ENCODE data around the gene CTNNA2.

CTNNA2 gene

DNA sequence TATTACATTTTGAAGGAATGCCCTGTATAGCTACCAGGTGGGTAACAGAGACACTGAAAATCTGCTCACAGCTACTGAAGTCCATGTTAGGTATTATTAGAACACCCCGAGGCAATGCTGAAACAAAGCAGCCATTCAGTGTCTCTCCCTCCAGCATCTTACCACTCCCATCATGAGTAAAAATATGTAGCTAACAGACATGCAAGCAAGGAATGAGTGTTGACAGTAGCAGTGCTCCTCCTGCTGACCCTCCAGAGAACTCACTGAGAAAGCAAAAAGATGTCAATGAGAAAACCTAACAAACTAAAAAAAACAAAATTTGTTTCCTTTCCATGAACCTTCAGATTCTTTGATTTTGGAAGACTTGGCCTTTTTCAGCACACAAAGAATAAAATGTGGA, 397.8 kb downstream of the CTNNA2 start:
- no peak for ATAC-seq
- TF ChIP-seq CSDC2 (CRISPR knock-in tag; IDR thresholded peaks at IDR 0.05) (no peak), ESRRG (CRISPR knock-in tag; IDR thresholded peaks at IDR 0.05) (no peak), ARNTL (CRISPR knock-in tag; IDR thresholded peaks at IDR 0.05; ENCODE audit: borderline replicate concordance, low read depth) (no peak), TOX (CRISPR knock-in tag; IDR thresholded peaks at IDR 0.05; ENCODE audit: borderline replicate concordance) (no peak)

DNA sequence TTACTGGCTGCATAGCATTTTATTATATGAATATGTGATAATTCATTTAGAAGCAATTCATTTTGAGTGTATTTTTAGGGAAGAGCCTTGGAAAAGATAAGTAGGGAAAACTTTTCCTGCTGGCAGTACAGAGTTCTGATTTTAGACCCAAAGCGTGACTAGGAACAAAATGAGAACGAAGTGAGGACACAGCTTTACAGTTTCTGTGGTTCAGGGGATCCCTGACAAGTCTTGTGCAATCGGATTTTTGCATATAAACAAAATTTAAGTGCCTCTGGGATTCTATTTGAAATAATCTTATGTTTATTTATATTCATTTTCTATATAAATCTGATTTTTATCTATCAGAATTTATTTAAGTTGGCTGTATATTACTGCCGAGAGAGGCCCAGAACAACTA, 402.6 kb downstream of the CTNNA2 start:
- no peak for ATAC-seq
- TF ChIP-seq CSDC2 (CRISPR knock-in tag; IDR thresholded peaks at IDR 0.05) (no peak), BACH2 (CRISPR knock-in tag; IDR thresholded peaks at IDR 0.05; ENCODE audit: borderline replicate concordance) (no peak), GLIS3 (CRISPR knock-in tag; IDR thresholded peaks at IDR 0.05) (no peak)
- TF ChIP-seq, protein P1, sequence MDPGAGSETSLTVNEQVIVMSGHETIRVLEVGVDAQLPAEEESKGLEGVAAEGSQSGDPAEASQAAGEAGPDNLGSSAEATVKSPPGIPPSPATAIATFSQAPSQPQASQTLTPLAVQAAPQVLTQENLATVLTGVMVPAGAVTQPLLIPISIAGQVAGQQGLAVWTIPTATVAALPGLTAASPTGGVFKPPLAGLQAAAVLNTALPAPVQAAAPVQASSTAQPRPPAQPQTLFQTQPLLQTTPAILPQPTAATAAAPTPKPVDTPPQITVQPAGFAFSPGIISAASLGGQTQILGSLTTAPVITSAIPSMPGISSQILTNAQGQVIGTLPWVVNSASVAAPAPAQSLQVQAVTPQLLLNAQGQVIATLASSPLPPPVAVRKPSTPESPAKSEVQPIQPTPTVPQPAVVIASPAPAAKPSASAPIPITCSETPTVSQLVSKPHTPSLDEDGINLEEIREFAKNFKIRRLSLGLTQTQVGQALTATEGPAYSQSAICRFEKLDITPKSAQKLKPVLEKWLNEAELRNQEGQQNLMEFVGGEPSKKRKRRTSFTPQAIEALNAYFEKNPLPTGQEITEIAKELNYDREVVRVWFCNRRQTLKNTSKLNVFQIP (CRISPR knock-in tag; IDR thresholded peaks at IDR 0.05; ENCODE audit: borderline replicate concordance, low read depth): no peak

DNA sequence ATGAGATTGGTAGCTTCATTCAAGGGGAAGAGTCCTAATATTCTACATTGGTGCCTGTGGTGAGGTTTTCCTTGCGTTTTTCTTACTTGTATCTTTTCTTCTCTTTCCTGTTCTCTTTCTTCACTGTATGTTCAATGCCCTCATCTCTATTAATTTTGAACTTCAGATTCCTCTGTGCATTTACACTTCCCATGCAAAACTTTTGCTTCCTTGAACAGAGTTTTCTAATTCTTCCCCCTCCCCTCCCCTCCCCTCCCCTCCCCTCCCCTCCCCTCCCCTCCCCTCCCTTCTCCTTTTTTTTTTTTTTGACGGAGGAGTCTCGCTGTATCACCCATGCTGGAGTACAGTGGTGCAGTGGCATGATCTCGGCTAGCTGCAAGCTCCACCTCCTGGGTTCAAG, 403.4 kb downstream of the CTNNA2 start:
- TF ChIP-seq SNAI2 (CRISPR knock-in tag; IDR thresholded peaks at IDR 0.05) (no peak), CSDC2 (CRISPR knock-in tag; IDR thresholded peaks at IDR 0.05) (no peak), ZFP30 (CRISPR knock-in tag; IDR thresholded peaks at IDR 0.05) (no peak), TOX (CRISPR knock-in tag; IDR thresholded peaks at IDR 0.05; ENCODE audit: borderline replicate concordance) (no peak), GLIS3 (CRISPR knock-in tag; IDR thresholded peaks at IDR 0.05) (no peak)
- TF ChIP-seq, protein P2, sequence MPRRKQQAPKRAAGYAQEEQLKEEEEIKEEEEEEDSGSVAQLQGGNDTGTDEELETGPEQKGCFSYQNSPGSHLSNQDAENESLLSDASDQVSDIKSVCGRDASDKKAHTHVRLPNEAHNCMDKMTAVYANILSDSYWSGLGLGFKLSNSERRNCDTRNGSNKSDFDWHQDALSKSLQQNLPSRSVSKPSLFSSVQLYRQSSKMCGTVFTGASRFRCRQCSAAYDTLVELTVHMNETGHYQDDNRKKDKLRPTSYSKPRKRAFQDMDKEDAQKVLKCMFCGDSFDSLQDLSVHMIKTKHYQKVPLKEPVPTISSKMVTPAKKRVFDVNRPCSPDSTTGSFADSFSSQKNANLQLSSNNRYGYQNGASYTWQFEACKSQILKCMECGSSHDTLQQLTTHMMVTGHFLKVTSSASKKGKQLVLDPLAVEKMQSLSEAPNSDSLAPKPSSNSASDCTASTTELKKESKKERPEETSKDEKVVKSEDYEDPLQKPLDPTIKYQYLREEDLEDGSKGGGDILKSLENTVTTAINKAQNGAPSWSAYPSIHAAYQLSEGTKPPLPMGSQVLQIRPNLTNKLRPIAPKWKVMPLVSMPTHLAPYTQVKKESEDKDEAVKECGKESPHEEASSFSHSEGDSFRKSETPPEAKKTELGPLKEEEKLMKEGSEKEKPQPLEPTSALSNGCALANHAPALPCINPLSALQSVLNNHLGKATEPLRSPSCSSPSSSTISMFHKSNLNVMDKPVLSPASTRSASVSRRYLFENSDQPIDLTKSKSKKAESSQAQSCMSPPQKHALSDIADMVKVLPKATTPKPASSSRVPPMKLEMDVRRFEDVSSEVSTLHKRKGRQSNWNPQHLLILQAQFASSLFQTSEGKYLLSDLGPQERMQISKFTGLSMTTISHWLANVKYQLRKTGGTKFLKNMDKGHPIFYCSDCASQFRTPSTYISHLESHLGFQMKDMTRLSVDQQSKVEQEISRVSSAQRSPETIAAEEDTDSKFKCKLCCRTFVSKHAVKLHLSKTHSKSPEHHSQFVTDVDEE (CRISPR knock-in tag; IDR thresholded peaks at IDR 0.05): no peak
- ATAC-seq: no peak

DNA sequence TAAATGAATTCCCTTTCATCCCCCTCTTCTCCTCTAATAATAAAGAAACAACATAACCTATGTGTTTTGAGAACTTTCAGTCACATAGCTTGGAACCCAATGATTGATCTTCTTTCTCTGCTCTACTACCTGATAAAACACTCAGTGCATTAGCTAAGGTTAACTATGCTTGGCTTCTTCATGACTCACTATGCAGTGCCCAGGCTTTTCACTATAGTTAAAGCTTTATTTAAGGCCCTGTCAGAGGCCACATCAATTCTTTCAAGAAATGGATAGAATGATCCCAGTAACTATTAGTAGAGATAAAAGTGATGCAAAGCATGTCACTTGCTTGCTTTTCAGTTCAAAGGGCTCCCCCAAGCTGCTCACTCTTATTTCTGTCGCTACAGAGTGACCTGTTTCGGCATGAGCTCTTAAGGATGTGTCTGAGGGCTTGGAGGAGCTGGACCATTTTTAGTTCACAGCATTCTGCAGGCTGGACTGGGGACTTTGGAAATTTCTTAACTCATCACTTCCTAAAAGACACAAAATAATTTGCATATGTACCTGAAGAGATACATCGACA, 407.7 kb downstream of the CTNNA2 start:
- no peak for ATAC-seq
- TF ChIP-seq RARB (CRISPR knock-in tag; IDR thresholded peaks at IDR 0.05) (no peak), TCF4 (CRISPR knock-in tag; IDR thresholded peaks at IDR 0.05; ENCODE audit: borderline replicate concordance) (no peak), OSR1 (CRISPR knock-in tag; IDR thresholded peaks at IDR 0.05) (no peak), TOX (CRISPR knock-in tag; IDR thresholded peaks at IDR 0.05; ENCODE audit: borderline replicate concordance) (no peak), GLIS3 (CRISPR knock-in tag; IDR thresholded peaks at IDR 0.05) (no peak), BACH2 (CRISPR knock-in tag; IDR thresholded peaks at IDR 0.05; ENCODE audit: borderline replicate concordance) (no peak), ISL1 (CRISPR knock-in tag; IDR thresholded peaks at IDR 0.05) (no peak), ZFP30 (CRISPR knock-in tag; IDR thresholded peaks at IDR 0.05) (no peak), ZNF70 (CRISPR knock-in tag; IDR thresholded peaks at IDR 0.05) (no peak), ZFP3 (CRISPR knock-in tag; IDR thresholded peaks at IDR 0.05) (no peak), ZNF8 (CRISPR knock-in tag; IDR thresholded peaks at IDR 0.05) (no peak)
- TF ChIP-seq, protein P1 (CRISPR knock-in tag; IDR thresholded peaks at IDR 0.05; ENCODE audit: borderline replicate concordance, low read depth): no peak
- TF ChIP-seq, protein P3, sequence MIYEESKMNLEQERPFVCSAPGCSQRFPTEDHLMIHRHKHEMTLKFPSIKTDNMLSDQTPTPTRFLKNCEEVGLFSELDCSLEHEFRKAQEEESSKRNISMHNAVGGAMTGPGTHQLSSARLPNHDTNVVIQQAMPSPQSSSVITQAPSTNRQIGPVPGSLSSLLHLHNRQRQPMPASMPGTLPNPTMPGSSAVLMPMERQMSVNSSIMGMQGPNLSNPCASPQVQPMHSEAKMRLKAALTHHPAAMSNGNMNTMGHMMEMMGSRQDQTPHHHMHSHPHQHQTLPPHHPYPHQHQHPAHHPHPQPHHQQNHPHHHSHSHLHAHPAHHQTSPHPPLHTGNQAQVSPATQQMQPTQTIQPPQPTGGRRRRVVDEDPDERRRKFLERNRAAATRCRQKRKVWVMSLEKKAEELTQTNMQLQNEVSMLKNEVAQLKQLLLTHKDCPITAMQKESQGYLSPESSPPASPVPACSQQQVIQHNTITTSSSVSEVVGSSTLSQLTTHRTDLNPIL (CRISPR knock-in tag; IDR thresholded peaks at IDR 0.05; ENCODE audit: low read depth): no peak
- TF ChIP-seq, protein P2 (CRISPR knock-in tag; IDR thresholded peaks at IDR 0.05): no peak
- TF ChIP-seq, protein P4, sequence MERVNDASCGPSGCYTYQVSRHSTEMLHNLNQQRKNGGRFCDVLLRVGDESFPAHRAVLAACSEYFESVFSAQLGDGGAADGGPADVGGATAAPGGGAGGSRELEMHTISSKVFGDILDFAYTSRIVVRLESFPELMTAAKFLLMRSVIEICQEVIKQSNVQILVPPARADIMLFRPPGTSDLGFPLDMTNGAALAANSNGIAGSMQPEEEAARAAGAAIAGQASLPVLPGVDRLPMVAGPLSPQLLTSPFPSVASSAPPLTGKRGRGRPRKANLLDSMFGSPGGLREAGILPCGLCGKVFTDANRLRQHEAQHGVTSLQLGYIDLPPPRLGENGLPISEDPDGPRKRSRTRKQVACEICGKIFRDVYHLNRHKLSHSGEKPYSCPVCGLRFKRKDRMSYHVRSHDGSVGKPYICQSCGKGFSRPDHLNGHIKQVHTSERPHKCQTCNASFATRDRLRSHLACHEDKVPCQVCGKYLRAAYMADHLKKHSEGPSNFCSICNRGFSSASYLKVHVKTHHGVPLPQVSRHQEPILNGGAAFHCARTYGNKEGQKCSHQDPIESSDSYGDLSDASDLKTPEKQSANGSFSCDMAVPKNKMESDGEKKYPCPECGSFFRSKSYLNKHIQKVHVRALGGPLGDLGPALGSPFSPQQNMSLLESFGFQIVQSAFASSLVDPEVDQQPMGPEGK (CRISPR knock-in tag; IDR thresholded peaks at IDR 0.05; ENCODE audit: borderline replicate concordance): no peak
